Measurements from ENCODE around the gene DUSP3.

Gene DUSP3

GRCh38 chr17:43778337-43779144 lies at the start of gene DUSP3:
Gene DUSP3 (minus strand): TSS chr17:43778977. CDS start chr17:43778924, 53 bp downstream.
- peak; percentile 44 to 75 for DNase-seq

- no peak for DNase-seq
These were observed 48.8 kb upstream of the DUSP3 start for GRCh38 chr17:43827596-43827995.

GRCh38 chr17:43826206-43826605 lies 47.4 kb upstream of the DUSP3 start:
- no peak for DNase-seq

GRCh38 chr17:43825567-43825966 lies 46.8 kb upstream of the DUSP3 start:
- no peak for DNase-seq

DNA sequence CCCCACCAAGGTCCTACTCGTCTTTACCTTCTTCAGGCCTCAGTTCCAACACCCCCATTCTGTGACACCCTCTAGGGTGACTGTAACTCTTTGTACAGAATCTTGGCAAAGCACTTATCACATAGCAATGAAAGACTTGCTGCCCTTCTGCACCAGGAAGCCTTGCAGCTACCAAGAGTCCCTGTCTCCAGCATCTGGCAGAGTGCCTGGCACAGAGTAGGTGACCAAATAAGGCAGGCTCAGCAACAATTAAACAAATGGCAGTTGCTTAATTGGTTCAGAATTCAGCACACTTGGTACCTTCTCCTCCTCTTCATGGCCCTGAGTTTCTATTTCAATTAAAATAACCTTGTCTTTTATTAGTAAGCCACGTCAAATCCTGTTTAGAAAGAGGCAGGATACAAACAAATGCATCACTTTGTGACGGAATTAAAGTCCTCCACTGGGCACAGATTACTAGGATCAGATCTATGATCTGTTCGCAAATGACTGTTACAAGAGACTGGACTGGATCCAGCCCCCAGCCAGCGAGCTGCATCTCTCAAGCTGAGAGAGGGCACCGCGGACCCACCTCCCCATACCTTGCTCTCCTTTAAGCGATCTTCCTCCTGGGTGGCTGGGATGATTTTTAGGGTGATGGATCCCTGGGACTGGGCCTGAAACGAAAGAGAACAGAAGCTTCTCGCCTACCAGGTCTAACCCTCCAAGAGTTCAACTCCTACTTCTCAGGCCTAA lies 44.7 kb upstream of the DUSP3 start:
- DNase-seq = peak in 1 of 2 experiments; percentile 22

- DNase-seq = peak; percentile 34 to 72
These were observed 43.9 kb upstream of the DUSP3 start for GRCh38 chr17:43822570-43823190.

DNA sequence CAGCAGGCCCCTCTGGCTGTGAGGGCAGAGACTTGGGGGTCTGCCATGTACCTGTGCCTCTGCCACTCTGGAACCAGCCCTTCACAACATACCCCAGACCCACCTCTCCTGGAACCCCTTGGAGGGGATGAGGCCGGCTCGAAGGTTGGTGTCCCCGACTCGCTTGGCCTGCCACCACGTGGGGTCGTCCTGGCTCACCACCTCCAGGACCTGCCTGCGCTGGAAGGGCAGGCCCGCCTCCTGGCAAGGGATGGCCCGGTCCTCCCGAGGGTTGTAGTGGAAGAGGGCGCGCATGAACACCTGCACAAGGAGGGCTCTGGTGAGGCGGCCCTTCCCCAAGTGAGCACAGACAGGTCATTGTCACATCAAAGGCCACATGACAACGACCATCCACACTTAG lies 42.0 kb upstream of the DUSP3 start:
- no peak for DNase-seq

- DNase-seq = no peak
These were observed 40.2 kb upstream of the DUSP3 start for GRCh38 chr17:43818966-43819365.

DNA sequence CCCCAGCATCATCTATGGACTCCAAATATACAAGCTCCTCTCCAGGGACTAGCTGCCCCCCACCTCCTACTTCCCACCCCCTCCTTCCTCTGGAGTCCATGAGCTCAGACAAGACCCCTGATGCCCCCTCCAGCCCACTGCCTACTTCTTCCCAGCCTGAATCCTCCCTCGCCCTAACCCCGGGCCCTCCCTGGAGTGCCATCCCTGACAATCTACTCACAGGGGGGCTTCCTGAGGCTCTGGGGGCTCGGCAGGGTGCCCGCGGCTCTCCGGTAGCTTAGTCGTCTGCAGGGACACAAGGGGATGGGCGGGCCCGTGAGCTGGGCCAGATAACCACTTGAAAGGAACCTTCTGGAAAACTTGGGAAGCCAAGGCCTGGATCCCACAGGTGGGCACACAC lies 39.0 kb upstream of the DUSP3 start:
- DNase-seq = no peak

DNA sequence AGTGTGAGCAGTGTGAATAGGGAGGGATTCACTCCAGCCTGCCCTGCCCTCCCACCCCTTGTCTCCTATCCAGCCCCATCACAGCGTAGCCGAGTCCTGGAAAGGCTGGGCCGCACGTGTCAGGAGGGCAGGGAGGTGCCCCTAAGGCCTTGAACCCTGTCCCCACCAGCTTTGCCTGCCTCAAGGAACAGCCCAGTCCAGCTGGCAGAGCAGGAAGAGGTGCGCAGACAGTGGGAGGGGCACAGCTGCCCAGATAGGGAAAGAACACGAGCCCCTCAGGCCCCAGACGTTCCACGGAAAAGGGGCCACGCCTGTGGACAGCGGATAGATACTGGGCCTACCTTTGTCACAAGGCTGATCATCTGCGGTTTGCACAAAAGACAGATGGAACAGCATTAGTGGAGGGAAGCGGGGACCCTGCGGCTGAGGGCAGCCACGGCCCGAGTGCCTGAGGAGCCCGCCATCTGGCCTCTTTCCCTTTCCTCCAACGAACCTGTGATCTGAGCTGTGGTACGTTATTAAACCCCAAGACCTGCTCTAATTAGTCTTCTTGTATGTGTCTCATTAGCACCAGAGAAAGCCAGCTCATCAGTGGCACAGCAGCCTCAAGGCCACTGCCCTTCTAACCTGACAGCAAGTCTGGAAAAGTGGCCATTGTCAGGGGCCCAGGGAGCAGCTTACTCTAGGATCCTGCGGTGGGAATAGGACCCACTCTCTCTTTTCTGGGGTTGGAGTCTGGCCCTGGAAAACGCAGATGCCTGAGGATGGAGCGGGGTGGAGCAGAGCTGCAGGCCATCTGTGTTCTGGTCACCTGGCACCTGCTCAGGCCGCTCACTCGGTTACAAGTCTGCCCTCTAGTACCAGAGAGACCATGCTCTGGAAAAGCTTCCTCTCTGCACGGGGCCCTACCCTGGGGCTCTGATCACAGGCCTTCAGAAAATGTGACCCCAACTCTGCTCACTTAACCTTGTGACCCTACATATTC lies 37.9 kb upstream of the DUSP3 start:
- peak; percentile 76 to 94 for DNase-seq

- no peak for DNase-seq
These were observed 35.9 kb upstream of the DUSP3 start for GRCh38 chr17:43814714-43815113.

DNA sequence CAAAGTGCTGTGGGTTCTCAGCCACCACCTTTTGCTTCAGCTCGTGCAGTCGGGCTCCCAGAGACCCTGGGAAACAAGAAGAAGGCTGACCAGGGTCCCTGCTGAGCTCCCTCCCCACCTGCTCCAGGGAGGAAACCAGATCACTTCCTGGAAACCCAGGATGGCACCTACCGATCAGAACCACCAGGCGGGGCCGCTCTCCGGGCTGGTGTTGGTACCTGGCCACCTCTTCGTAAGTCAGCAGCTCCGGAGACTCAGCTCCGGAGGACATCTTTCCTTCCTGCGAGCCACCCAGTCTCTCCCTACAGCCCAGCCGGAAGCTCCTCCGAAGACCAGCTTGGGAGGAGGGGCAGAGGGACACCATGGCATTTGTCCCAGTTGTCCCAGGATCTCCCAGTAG lies 35.2 kb upstream of the DUSP3 start:
- DNase-seq = no peak

DNA sequence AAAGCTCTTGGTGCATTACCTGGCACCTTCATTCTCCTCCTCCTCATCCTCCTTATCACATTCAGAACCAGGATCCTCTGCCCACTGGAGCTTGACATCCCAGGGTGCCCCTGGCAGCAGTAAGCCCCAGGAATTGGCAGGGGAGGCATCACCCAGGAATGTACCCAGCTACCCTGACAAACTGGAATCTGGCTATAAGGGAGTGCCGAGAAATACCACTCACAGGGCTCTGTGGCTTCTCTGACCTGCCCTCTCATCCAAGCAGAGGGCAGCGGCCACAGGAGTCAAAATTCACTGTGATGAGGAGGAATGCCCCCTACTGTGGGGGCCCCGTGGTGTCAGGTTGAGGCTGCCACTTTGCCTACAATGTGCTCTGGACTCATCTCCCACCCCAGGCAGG lies 34.6 kb upstream of the DUSP3 start:
- DNase-seq = no peak

GRCh38 chr17:43812396-43813265 lies 33.9 kb upstream of the DUSP3 start:
- DNase-seq = no peak

GRCh38 chr17:43810823-43811222 lies 32.0 kb upstream of the DUSP3 start:
- DNase-seq = no peak

GRCh38 chr17:43810226-43810715 lies 31.5 kb upstream of the DUSP3 start:
- DNase-seq = peak in 1 of 2 experiments; percentile 6

DNA sequence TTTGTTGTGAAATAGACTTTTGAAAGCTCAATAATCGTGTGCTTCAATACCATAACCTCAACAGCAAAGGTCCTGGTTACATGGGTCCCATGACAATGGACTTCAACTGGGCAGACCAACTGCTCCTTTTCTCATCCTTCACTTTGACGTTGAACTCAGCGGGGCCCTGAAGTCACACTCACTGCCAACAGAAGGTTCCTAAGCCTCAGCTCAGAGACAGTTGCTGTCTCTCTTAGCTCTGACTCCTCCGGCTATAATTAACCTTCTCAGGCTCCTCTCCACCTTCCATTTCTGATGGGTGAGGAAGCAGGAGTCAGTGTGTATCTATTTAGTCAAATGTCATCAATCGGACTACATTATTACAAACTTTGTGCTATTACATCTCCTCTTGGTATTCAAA lies 30.3 kb upstream of the DUSP3 start:
- DNase-seq = no peak

GRCh38 chr17:43808076-43808475 lies 29.3 kb upstream of the DUSP3 start:
- no peak for DNase-seq

DNA sequence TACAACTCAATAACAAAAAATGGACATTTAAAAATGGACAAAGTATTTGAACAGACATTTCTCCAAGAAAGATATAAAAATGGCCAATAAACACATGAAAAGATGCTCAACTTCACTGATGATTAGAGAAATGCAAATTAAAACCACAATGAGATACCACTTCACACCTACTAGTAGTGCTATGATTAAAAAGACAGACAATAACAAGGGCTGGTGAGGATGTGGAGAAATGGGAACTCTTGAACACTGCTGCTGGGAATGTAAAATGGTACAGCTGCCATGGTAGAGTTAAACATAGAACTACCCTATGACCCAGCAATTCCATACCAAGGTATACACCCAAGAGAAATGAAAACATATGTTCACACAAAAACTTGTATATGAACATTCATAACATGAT lies 26.3 kb upstream of the DUSP3 start:
- no peak for DNase-seq

DNA sequence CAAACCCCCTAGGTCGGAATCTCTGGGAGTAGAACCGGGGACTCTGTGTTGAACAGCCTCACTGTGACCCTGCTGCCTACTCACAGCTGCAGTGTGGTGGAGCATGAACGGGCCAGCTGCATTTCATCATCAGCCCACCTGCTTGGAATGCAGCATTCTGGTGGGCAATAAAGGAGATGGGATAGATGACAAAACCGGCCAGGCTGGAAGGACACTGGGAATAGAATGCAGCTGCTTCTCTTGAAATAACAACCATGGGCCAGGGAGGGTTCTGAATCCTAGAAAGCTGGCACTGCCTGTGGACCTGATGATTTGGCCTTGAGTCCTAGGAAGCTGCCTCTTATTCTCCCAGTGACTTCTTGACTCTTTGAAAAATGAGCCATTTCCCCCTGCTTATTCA lies 25.0 kb upstream of the DUSP3 start:
- DNase-seq = no peak

DNA sequence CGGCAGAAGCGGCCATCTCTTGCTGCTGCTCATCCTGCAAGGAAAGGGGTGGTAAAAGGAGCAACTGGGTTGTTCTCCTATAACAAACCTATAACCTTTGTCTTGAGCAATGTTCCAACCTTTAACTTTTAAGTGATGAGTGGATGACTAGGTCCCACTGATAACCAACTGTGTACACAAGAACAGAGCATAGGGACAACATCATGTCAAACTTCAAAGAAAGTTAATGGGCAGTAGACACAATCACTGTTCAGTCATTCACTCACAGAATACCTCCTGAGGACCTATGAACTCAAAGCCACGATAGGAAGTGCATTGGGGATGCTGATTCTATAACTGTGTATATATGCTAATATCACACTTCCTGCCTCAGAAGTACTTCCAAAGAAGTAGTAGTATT lies 23.1 kb upstream of the DUSP3 start:
- DNase-seq = no peak

All from NCI-H524 (cell line).